MM.1S (cell line): ENCODE data around the gene SELENOV.

Experiments used
- EZH2 ChIP-seq: fragments of 300-600 bp; sonication (generic); optimal IDR thresholded peaks from 2 replicates; pipeline ENCODE3; 2017; ENCODE audit warnings: low read depth, mild to moderate bottlenecking, antibody characterized with exemption, low read length, mixed read lengths
- TF ChIP-seq, protein P1 (sequence below): fragments of 300-600 bp; sonication (generic); IDR thresholded peaks from 2 replicates; pipeline ENCODE4 v1.5.1; 2016; ENCODE audit warnings: antibody characterized with exemption, low read length, mixed read lengths

DNA sequence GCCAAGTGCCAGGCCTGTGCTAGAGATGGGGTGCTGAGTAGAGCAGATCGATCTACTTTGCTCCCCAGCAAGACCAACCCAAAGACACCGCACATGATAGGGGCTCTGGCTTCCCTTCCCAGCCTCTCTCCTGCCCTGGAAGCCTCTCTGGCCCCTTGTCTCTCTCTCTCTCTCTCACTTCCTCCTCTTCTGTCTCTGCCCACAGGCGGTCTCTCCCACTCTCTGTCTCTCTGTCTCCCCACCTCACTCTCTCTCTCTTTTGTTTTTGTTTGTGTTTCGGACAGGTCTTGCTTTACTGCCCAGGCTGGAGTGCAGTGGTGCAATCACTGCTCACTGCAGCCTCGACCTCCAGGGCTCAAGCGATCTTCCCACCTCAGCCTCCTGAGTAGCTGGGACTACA, 1.3 kb downstream of the SELENOV start:
- no peak for TF ChIP-seq EZH2
- TF ChIP-seq, protein P1, sequence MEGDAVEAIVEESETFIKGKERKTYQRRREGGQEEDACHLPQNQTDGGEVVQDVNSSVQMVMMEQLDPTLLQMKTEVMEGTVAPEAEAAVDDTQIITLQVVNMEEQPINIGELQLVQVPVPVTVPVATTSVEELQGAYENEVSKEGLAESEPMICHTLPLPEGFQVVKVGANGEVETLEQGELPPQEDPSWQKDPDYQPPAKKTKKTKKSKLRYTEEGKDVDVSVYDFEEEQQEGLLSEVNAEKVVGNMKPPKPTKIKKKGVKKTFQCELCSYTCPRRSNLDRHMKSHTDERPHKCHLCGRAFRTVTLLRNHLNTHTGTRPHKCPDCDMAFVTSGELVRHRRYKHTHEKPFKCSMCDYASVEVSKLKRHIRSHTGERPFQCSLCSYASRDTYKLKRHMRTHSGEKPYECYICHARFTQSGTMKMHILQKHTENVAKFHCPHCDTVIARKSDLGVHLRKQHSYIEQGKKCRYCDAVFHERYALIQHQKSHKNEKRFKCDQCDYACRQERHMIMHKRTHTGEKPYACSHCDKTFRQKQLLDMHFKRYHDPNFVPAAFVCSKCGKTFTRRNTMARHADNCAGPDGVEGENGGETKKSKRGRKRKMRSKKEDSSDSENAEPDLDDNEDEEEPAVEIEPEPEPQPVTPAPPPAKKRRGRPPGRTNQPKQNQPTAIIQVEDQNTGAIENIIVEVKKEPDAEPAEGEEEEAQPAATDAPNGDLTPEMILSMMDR: no peak
